Small intestine (tissue), 7 donors: ENCODE results near the gene TTC39C. TPM values are rescaled to one million over a fixed set of nuclear protein-coding genes. Genes with fewer than 3 reads are reported as not detected.

ENCODE experiments used
- DNase-seq, 2 donors: peaks; one replicate each; pipeline versions ENCODE4 v3.0.0 to v3.0.0-alpha.2; 2013
- FAIRE-seq: peaks from 2 replicates; lab custom pipeline; 2012; peaks lifted over from hg19 to GRCh38; lab: Jason Lieb, UNC
- H3K27ac ChIP-seq, 3 donors: one replicate each; pipeline ENCODE4 v1.5.1; 2013; ENCODE audit warnings: low read length in 2 of 3, mild to moderate bottlenecking in 2 of 3, control low read depth in 1 of 3, inconsistent platforms in 1 of 3, low read depth in 1 of 3, moderate library complexity in 1 of 3
- H3K27me3 ChIP-seq, 3 donors: one replicate each; pipeline ENCODE4 v1.6.1; 2013; ENCODE audit warnings: low read length in 3 of 3, inconsistent platforms in 1 of 3; ENCODE audit not compliant: control insufficient read depth in 3 of 3, insufficient read depth in 3 of 3
- H3K36me3 ChIP-seq, 3 donors: one replicate each; pipeline ENCODE4 v1.6.1; 2013; ENCODE audit warnings: low read length in 3 of 3, inconsistent platforms in 1 of 3, low read depth in 1 of 3, mild to moderate bottlenecking in 1 of 3, moderate library complexity in 1 of 3; ENCODE audit not compliant: control insufficient read depth in 3 of 3, insufficient read depth in 2 of 3
- H3K4me1 ChIP-seq, 3 donors: one replicate each; pipeline ENCODE4 v1.6.1; 2013; ENCODE audit warnings: low read length in 2 of 3, inconsistent platforms in 1 of 3, low read depth in 1 of 3, mild to moderate bottlenecking in 1 of 3, moderate library complexity in 1 of 3; ENCODE audit not compliant: control insufficient read depth in 3 of 3, insufficient read depth in 2 of 3
- H3K4me3 ChIP-seq, 3 donors: one replicate each; pipeline ENCODE4 v1.5.1; 2013; ENCODE audit warnings: low read length in 3 of 3, control low read depth in 1 of 3, inconsistent platforms in 1 of 3, low read depth in 1 of 3, mild to moderate bottlenecking in 1 of 3, moderate library complexity in 1 of 3
- H3K9me3 ChIP-seq, 2 donors: one replicate each; pipeline ENCODE4 v1.6.1; 2013; ENCODE audit warnings: low read depth in 1 of 2, low read length in 1 of 2; ENCODE audit not compliant: control insufficient read depth in 2 of 2, insufficient read depth in 1 of 2
- WGBS, 3 donors: extraction: QIAGEN DNeasy Blood & Tissue Kit; methylation state at CpG; one replicate each; pipeline ENCODE4 v1.1.7; 2013; 5-methylcytosine and 5-hydroxymethylcytosine counted together
- polyA plus RNA-seq, 4 donors: library from polyadenylated mRNA; stranded (reverse) in 3 of 4; unstranded in 1 of 4; fragments of 200-250 nt in 3 of 4; fragments of 120-200 nt in 1 of 4; gene quantifications; one replicate each; pipeline versions ENCODE4 v1.2.1 to v1.2.3, GENCODE V29; 2013
- donor health status: healthy with polysubstance abuse.
- donor health status: control.
- donor health status: control.
- donor health status: Bipolar disorder and iron deficiency.
- donor health status: healthy.

The TTC39C gene
- polyA plus RNA-seq, 4 donors = 4.9 to 10.3 (median 8.1) TPM

GRCh38 chr18:24009651-24010333 lies 4.8 kb upstream of the TTC39C start:
- 64 to 79% (median 79%) methylated on average over 7 of the region's 7 CpGs for WGBS, 3 donors
- Histone ChIP-seq H3K9me3 (no peaks in the 10 kb centered on the region), H3K4me3 (no peak overlapping the region), H3K27ac (peak overlapping the region in 1 of 3 donors; percentile 36), H3K4me1 (peaks cover 0 to 5% (median 2%) of the 10 kb centered on the region in 3 donors), H3K36me3 (no peaks in the 10 kb centered on the region), H3K27me3 (no peaks in the 10 kb centered on the region)
- FAIRE-seq (no peak), DNase-seq (no peak)

- DNase-seq (no peak), FAIRE-seq (no peak)
- no peaks in the 10 kb centered on the region for H3K9me3 ChIP-seq
- H3K4me3 ChIP-seq = no peak overlapping the region
- H3K27ac ChIP-seq = no peak overlapping the region
- peaks cover under 1 to 5% (median 2%) of the 10 kb centered on the region in 3 donors for H3K4me1 ChIP-seq
- no peaks in the 10 kb centered on the region for H3K27me3 ChIP-seq
- 79 to 84% (median 82%) methylated on average over 7 of the region's 7 CpGs for WGBS, 3 donors
- H3K36me3 ChIP-seq = no peaks in the 10 kb centered on the region
These were observed 3.9 kb upstream of the TTC39C start for GRCh38 chr18:24010673-24011072.

- no peak overlapping the region for H3K4me3 ChIP-seq
These were observed 3.2 kb upstream of the TTC39C start for GRCh38 chr18:24011123-24011917.

GRCh38 chr18:24013051-24013450 lies 1.5 kb upstream of the TTC39C start:
- no peaks in the 10 kb centered on the region for H3K9me3 ChIP-seq
- no peak for FAIRE-seq

More at GRCh38 chr18:24011123-24011917, 3.2 kb upstream of the TTC39C start:
- FAIRE-seq (no peak), DNase-seq (no peak)
- H3K4me1 ChIP-seq = peaks cover 2 to 10% (median 3%) of the 10 kb centered on the region in 3 donors
- no peaks in the 10 kb centered on the region for H3K27me3 ChIP-seq
- peak overlapping the region in 2 of 3 donors; percentile 37 to 52 for H3K27ac ChIP-seq
- no peaks in the 10 kb centered on the region for H3K36me3 ChIP-seq
- H3K9me3 ChIP-seq = no peaks in the 10 kb centered on the region
- WGBS, 3 donors = 72 to 86% (median 74%) methylated on average over 5 of the region's 5 CpGs

GRCh38 chr18:24014986-24015638 lies 558 bp downstream of the TTC39C start:
- peak overlapping the region; percentile 65 to 71 (median 71) for H3K4me3 ChIP-seq
- peaks cover 0 to 10% (median 3%) of the 10 kb centered on the region in 3 donors for H3K4me1 ChIP-seq
- H3K9me3 ChIP-seq = no peaks in the 10 kb centered on the region
- WGBS, 3 donors = 1 to 2% (median 1%) methylated on average over 37 to 50 of the region's 50 CpGs
- H3K36me3 ChIP-seq = no peaks in the 10 kb centered on the region
- no peaks in the 10 kb centered on the region for H3K27me3 ChIP-seq
- H3K27ac ChIP-seq = peak overlapping the region; percentile 57 to 87 (median 71)
- DNase-seq (peak; percentile 46 to 77), FAIRE-seq (no peak)

More at GRCh38 chr18:24013051-24013450, 1.5 kb upstream of the TTC39C start:
- Histone ChIP-seq H3K36me3 (no peaks in the 10 kb centered on the region), H3K27me3 (no peaks in the 10 kb centered on the region), H3K4me3 (no peak overlapping the region), H3K4me1 (peaks cover 2 to 10% (median 3%) of the 10 kb centered on the region in 3 donors), H3K27ac (no peak overlapping the region)
- WGBS, 3 donors = 72 to 85% (median 78%) methylated on average over 2 of the region's 2 CpGs
- no peak for DNase-seq

GRCh38 chr18:24015639-24016631 lies 1.4 kb downstream of the TTC39C start:
- Histone ChIP-seq H3K27ac (peak overlapping the region in 1 of 3 donors; percentile 87), H3K4me1 (peaks cover 0 to 10% (median 3%) of the 10 kb centered on the region in 3 donors), H3K27me3 (no peaks in the 10 kb centered on the region), H3K9me3 (no peaks in the 10 kb centered on the region), H3K4me3 (peak overlapping the region; percentile 38 to 71 (median 65)), H3K36me3 (no peaks in the 10 kb centered on the region)
- FAIRE-seq (no peak), DNase-seq (peak in 1 of 2 donors; percentile 24)
- 20 to 28% (median 20%) methylated on average over 17 of the region's 17 CpGs for WGBS, 3 donors

GRCh38 chr18:24016643-24017042 lies 2.1 kb downstream of the TTC39C start:
- 10 to 60% (median 16%) methylated on average over 2 of the region's 2 CpGs for WGBS, 3 donors
- peak; percentile 27 to 47 for DNase-seq
- H3K27ac ChIP-seq = no peak overlapping the region
- H3K9me3 ChIP-seq = no peaks in the 10 kb centered on the region
- peaks cover 0 to 10% (median 3%) of the 10 kb centered on the region in 3 donors for H3K4me1 ChIP-seq
- no peak for FAIRE-seq
- H3K36me3 ChIP-seq = no peaks in the 10 kb centered on the region
- no peak overlapping the region for H3K4me3 ChIP-seq
- no peaks in the 10 kb centered on the region for H3K27me3 ChIP-seq
